H1 (cell line): Measurements from ENCODE around the gene OGFR. TPM values are rescaled to one million over a fixed set of nuclear protein-coding genes. Genes with fewer than 3 reads are reported as not detected.

Experiments used
- GTF2F1 ChIP-seq: IDR thresholded peaks from 2 replicates; pipeline ENCODE4 v1.6.1; 2012; ENCODE audit warnings: low read depth, low read length, improper control_type of control experiment, borderline replicate concordance
- NRF1 ChIP-seq: IDR thresholded peaks from 2 replicates; pipeline ENCODE4 v1.6.1; 2011; ENCODE audit warnings: mild to moderate bottlenecking, low read depth, low read length, improper control_type of control experiment
- POLR2AphosphoS5 ChIP-seq: IDR thresholded peaks from 2 replicates; pipeline ENCODE4 v1.6.1; 2011; ENCODE audit warnings: low read depth, low read length
- SIN3A ChIP-seq, 2 experiments: IDR thresholded peaks in 1 of 2; conservative IDR thresholded peaks in 1 of 2; 2 replicates each; pipeline ENCODE4 v1.6.1; 2011 to 2012; ENCODE audit warnings: low read length in 2 of 2, improper control_type of control experiment in 1 of 2, low read depth in 1 of 2, mild to moderate bottlenecking in 1 of 2
- SP1 ChIP-seq: IDR thresholded peaks from 2 replicates; pipeline ENCODE4 v1.6.1; 2011; ENCODE audit warnings: low read depth, low read length
- TCF12 ChIP-seq: IDR thresholded peaks from 2 replicates; pipeline ENCODE4 v1.6.1; 2011; ENCODE audit warnings: low read depth, mild to moderate bottlenecking, low read length
- ZNF274 ChIP-seq: IDR thresholded peaks from 2 replicates; pipeline ENCODE4 v1.7.0; 2012; ENCODE audit warnings: low read length, borderline replicate concordance; ENCODE audit errors: extremely low read depth
- polyA plus RNA-seq, 7 experiments: library from polyadenylated mRNA; depleted of rRNA in 3 of 7; stranded (reverse) in 5 of 7; unstranded in 2 of 7; fragments of >200 nt in 5 of 7; fragments of 200-250 nt in 2 of 7; gene quantifications; 1 replicate in 5 of 7; 2 replicates in 1 of 7; 4 replicates in 1 of 7; pipeline versions ENCODE4 v1.2.1 to v1.2.3, GENCODE V29; 2011 to 2013; ENCODE audit warnings: missing spikeins in 2 of 7, mixed read lengths in 2 of 7
- total RNA-seq: library from RNA; stranded (reverse); fragmentation: NEBNext Ultra II Directional; extraction: Animal tissue kit (Norgen Biotek cat#: 25700); gene quantifications from 2 replicates; pipeline ENCODE4 v1.2.1, GENCODE V29; 2021
- TF ChIP-seq, protein P1 (sequence below): IDR thresholded peaks from 2 replicates; pipeline ENCODE4 v1.6.1; 2011; ENCODE audit warnings: low read depth, mild to moderate bottlenecking, low read length; ENCODE audit not compliant: insufficient read depth
- TF ChIP-seq, protein P2 (sequence below): fragments of 300-600 bp; sonication (generic); IDR thresholded peaks from 2 replicates; pipeline ENCODE4 v1.7.1; 2012; ENCODE audit warnings: low read length, moderate library complexity, mild to moderate bottlenecking, inconsistent platforms; ENCODE audit not compliant: insufficient replicate concordance

The OGFR gene
- total and polyA plus RNA-seq, 2 of the 8 experiments (the other 6 are each of a cell fraction or from before 2014, with no cell fraction given): 13.9 to 25.1 TPM

- TF ChIP-seq ZNF274 (no peak), SIN3A (conservative IDR thresholded peaks at IDR 0.05 in 1 of 2, IDR thresholded peaks at IDR 0.05 in 1 of 2; ENCODE audit: low read depth in 1 of 2, low read length in 2 of 2) (no peak), GTF2F1 (no peak), NRF1 (peak; percentile 28; the same call in 1 of the 2 replicates), POLR2AphosphoS5 (peak; percentile 53; the same call in 1 of the 2 replicates), SP1 (no peak), TCF12 (no peak)
- TF ChIP-seq, protein P1, sequence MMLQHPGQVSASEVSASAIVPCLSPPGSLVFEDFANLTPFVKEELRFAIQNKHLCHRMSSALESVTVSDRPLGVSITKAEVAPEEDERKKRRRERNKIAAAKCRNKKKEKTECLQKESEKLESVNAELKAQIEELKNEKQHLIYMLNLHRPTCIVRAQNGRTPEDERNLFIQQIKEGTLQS: no peak
- TF ChIP-seq, protein P2, sequence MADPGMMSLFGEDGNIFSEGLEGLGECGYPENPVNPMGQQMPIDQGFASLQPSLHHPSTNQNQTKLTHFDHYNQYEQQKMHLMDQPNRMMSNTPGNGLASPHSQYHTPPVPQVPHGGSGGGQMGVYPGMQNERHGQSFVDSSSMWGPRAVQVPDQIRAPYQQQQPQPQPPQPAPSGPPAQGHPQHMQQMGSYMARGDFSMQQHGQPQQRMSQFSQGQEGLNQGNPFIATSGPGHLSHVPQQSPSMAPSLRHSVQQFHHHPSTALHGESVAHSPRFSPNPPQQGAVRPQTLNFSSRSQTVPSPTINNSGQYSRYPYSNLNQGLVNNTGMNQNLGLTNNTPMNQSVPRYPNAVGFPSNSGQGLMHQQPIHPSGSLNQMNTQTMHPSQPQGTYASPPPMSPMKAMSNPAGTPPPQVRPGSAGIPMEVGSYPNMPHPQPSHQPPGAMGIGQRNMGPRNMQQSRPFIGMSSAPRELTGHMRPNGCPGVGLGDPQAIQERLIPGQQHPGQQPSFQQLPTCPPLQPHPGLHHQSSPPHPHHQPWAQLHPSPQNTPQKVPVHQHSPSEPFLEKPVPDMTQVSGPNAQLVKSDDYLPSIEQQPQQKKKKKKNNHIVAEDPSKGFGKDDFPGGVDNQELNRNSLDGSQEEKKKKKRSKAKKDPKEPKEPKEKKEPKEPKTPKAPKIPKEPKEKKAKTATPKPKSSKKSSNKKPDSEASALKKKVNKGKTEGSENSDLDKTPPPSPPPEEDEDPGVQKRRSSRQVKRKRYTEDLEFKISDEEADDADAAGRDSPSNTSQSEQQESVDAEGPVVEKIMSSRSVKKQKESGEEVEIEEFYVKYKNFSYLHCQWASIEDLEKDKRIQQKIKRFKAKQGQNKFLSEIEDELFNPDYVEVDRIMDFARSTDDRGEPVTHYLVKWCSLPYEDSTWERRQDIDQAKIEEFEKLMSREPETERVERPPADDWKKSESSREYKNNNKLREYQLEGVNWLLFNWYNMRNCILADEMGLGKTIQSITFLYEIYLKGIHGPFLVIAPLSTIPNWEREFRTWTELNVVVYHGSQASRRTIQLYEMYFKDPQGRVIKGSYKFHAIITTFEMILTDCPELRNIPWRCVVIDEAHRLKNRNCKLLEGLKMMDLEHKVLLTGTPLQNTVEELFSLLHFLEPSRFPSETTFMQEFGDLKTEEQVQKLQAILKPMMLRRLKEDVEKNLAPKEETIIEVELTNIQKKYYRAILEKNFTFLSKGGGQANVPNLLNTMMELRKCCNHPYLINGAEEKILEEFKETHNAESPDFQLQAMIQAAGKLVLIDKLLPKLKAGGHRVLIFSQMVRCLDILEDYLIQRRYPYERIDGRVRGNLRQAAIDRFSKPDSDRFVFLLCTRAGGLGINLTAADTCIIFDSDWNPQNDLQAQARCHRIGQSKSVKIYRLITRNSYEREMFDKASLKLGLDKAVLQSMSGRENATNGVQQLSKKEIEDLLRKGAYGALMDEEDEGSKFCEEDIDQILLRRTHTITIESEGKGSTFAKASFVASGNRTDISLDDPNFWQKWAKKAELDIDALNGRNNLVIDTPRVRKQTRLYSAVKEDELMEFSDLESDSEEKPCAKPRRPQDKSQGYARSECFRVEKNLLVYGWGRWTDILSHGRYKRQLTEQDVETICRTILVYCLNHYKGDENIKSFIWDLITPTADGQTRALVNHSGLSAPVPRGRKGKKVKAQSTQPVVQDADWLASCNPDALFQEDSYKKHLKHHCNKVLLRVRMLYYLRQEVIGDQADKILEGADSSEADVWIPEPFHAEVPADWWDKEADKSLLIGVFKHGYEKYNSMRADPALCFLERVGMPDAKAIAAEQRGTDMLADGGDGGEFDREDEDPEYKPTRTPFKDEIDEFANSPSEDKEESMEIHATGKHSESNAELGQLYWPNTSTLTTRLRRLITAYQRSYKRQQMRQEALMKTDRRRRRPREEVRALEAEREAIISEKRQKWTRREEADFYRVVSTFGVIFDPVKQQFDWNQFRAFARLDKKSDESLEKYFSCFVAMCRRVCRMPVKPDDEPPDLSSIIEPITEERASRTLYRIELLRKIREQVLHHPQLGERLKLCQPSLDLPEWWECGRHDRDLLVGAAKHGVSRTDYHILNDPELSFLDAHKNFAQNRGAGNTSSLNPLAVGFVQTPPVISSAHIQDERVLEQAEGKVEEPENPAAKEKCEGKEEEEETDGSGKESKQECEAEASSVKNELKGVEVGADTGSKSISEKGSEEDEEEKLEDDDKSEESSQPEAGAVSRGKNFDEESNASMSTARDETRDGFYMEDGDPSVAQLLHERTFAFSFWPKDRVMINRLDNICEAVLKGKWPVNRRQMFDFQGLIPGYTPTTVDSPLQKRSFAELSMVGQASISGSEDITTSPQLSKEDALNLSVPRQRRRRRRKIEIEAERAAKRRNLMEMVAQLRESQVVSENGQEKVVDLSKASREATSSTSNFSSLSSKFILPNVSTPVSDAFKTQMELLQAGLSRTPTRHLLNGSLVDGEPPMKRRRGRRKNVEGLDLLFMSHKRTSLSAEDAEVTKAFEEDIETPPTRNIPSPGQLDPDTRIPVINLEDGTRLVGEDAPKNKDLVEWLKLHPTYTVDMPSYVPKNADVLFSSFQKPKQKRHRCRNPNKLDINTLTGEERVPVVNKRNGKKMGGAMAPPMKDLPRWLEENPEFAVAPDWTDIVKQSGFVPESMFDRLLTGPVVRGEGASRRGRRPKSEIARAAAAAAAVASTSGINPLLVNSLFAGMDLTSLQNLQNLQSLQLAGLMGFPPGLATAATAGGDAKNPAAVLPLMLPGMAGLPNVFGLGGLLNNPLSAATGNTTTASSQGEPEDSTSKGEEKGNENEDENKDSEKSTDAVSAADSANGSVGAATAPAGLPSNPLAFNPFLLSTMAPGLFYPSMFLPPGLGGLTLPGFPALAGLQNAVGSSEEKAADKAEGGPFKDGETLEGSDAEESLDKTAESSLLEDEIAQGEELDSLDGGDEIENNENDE: no peak
These were observed 56.5 kb downstream of the OGFR start (continued) for GRCh38 chr20:62860924-62861691.
